T-cell (primary cell): Measurements from ENCODE around the gene ITPR2. TPM values are rescaled to one million over a fixed set of nuclear protein-coding genes. Genes with fewer than 3 reads are reported as not detected.

Source experiments
- ATAC-seq, 4 experiments: fragments of 200-7000 bp in 3 of 4; fragments of 150-1000 bp in 1 of 4; cut with Tn5 transposase; replicated peaks in 1 of 4; 1 replicate in 3 of 4; 2 replicates in 1 of 4; pipeline ENCODE4 v1.10.0; 2021; ENCODE audit warnings: moderate library complexity in 3 of 4, mild to moderate bottlenecking in 2 of 4, moderate number of reproducible peaks in 1 of 4
- CTCF ChIA-PET, 2 donors: fragments of 300-600 bp; sonication (Branson Sonifier 250); formaldehyde crosslinking; loops; one replicate each; lab custom pipeline; 2022; ENCODE audit warnings: antibody characterized with exemption in 2 of 2; lab: Charles Lee
- POLR2A ChIA-PET, 2 donors: fragments of 300-600 bp; sonication (Branson Sonifier 250); formaldehyde crosslinking; loops; one replicate each; lab custom pipeline; 2022; ENCODE audit warnings: antibody characterized with exemption in 2 of 2; lab: Charles Lee
- DNase-seq, 35 experiments: peaks; one replicate each; pipeline versions ENCODE4 v3.0.0 to v3.0.0-alpha.2; 2013 to 2023
- H3K27ac ChIP-seq: one replicate; pipeline ENCODE4 v1.5.1; 2013; ENCODE audit warnings: low read length
- H3K27me3 ChIP-seq, 2 experiments: replicated peaks in 1 of 2; 1 replicate in 1 of 2; 2 replicates in 1 of 2; pipeline versions ENCODE4 v1.6.1 to v1.7.0; 2013; ENCODE audit warnings: low read length in 1 of 2, mixed read lengths in 1 of 2; ENCODE audit not compliant: control insufficient read depth in 2 of 2, insufficient read depth in 2 of 2; ENCODE audit errors: extremely low read depth in 1 of 2
- H3K36me3 ChIP-seq, 2 donors: 1 replicate in 1 of 2; 2 replicates in 1 of 2; pipeline versions ENCODE4 v1.6.1 to v1.7.0; 2013; ENCODE audit warnings: low read length in 1 of 2; ENCODE audit not compliant: control insufficient read depth in 2 of 2, insufficient read depth in 1 of 2; ENCODE audit errors: extremely low read depth in 1 of 2
- H3K4me1 ChIP-seq, 2 experiments: 1 replicate in 1 of 2; 2 replicates in 1 of 2; pipeline versions ENCODE4 v1.6.1 to v1.7.0; 2013; ENCODE audit warnings: low read length in 2 of 2, mixed read lengths in 1 of 2; ENCODE audit not compliant: insufficient read depth in 2 of 2, control insufficient read depth in 1 of 2; ENCODE audit errors: extremely low read depth in 1 of 2
- H3K4me3 ChIP-seq, 2 donors: 1 replicate in 1 of 2; 2 replicates in 1 of 2; pipeline versions ENCODE4 v1.5.1 to v1.7.0; 2013; ENCODE audit warnings: mild to moderate bottlenecking in 2 of 2, low read length in 1 of 2, moderate library complexity in 1 of 2; ENCODE audit not compliant: control insufficient read depth in 1 of 2; ENCODE audit errors: extremely low read depth in 1 of 2
- H3K9me3 ChIP-seq: 2 replicates; pipeline ENCODE4 v1.7.0; 2013
- H3K27ac Mint-ChIP-seq, 2 donors: one replicate each; pipeline ENCODE4 v1.8.0; 2020 to 2021; ENCODE audit warnings: mild to moderate bottlenecking in 2 of 2, mixed read lengths in 2 of 2
- H3K27me3 Mint-ChIP-seq, 2 donors: one replicate each; pipeline ENCODE4 v1.8.0; 2021 to 2022; ENCODE audit warnings: mixed read lengths in 2 of 2
- H3K36me3 Mint-ChIP-seq: one replicate; pipeline ENCODE4 v1.8.0; 2021; ENCODE audit warnings: mixed read lengths
- H3K4me1 Mint-ChIP-seq, 3 donors: one replicate each; pipeline ENCODE4 v1.8.0; 2020 to 2022; ENCODE audit warnings: mixed read lengths in 3 of 3, mild to moderate bottlenecking in 1 of 3
- H3K4me3 Mint-ChIP-seq, 3 donors: one replicate each; pipeline ENCODE4 v1.8.0; 2020 to 2022; ENCODE audit warnings: mild to moderate bottlenecking in 3 of 3, mixed read lengths in 3 of 3, moderate library complexity in 3 of 3
- H3K9me3 Mint-ChIP-seq, 3 donors: one replicate each; pipeline ENCODE4 v1.8.0; 2020 to 2022; ENCODE audit warnings: mixed read lengths in 3 of 3
- WGBS: methylation state at CpG from one replicate; pipeline ENCODE4 v1.1.5; 2013; ENCODE audit warnings: missing lambda C conversion rate; ENCODE audit not compliant: insufficient coverage; 5-methylcytosine and 5-hydroxymethylcytosine counted together
- total RNA-seq, 35 experiments: library from RNA in 6 of 35; stranded (reverse) in 6 of 35; fragments of 120-200 nt in 1 of 35; gene quantifications; one replicate each; pipeline versions ENCODE4 v1.2.1 to v1.2.4 and lab custom pipeline; 2013 to 2026

ITPR2 gene
- total RNA-seq, 5 donors from 2014 or later (not counting 1 experiment from before 2014, with no cell fraction given): 38.8 to 52.5 (median 44.5) TPM

DNA sequence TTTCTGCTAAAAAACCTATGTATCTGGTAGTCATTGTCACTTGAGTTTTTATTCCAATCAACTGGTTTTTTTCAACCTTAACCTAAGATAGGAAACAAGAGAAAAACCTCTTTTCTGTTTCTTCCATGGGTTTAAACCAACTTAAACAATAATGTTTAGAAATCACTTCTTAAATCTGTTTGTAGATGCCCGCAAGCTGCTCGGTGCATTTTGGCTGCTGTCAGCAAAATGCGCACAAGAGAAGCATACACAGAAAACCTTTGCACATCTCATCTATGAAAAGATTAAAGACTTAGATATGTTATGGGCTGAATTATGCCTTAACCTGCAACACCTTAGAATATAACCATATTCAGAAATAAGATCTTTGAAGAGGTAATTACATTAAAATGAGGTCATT lies 299.8 kb downstream of the ITPR2 start:
- H3K9me3 ChIP-seq: no peaks in the 10 kb centered on the region
- H3K4me1 ChIP-seq: no peaks in the 10 kb centered on the region
- H3K27me3 Mint-ChIP-seq: no peaks in the 10 kb centered on the region
- CTCF ChIA-PET: no interaction called here
- H3K27me3 ChIP-seq: no peaks in the 10 kb centered on the region
- H3K9me3 Mint-ChIP-seq: peaks cover 2 to 15% (median 6%) of the 10 kb centered on the region in 3 donors
- DNase-seq (no peak), ATAC-seq (no peak)
- H3K4me3 Mint-ChIP-seq: no peak overlapping the region
- POLR2A ChIA-PET: no interaction called here
- H3K27ac ChIP-seq: no peak overlapping the region
- H3K4me3 ChIP-seq: no peak overlapping the region
- no peaks in the 10 kb centered on the region for H3K36me3 ChIP-seq
- no CpG with 5 or more reads among the region's 3 CpGs for WGBS
- H3K36me3 Mint-ChIP-seq: peaks cover 73% of the 10 kb centered on the region
- no peak overlapping the region for H3K27ac Mint-ChIP-seq
- H3K4me1 Mint-ChIP-seq: no peaks in the 10 kb centered on the region

DNA sequence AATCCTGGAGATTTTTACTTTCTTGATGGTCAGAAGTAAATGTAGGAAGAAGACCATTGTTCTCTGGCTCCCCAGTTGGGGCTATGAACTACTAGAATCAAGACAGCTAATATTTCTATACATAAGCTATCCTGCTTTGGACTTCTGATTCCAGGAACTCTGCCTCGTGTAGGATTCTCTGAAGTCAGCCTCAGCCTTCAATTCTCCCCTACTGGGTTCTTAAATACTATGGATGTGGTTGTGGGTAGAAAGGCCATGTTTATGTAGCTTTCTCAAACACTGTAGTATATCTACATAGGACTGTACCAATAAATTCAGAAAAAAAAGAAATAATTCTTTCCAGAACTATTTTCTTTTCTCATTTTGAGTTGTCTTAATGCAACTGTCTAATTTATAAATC lies 302.5 kb downstream of the ITPR2 start:
- no peak for ATAC-seq
- ChIA-PET CTCF (no interaction called here), POLR2A (no interaction called here)
- Mint-ChIP-seq H3K4me1 (no peaks in the 10 kb centered on the region), H3K9me3 (peaks cover 17 to 31% (median 18%) of the 10 kb centered on the region in 3 donors), H3K27ac (no peak overlapping the region), H3K4me3 (no peak overlapping the region), H3K36me3 (peaks cover 71% of the 10 kb centered on the region), H3K27me3 (no peaks in the 10 kb centered on the region)
- Histone ChIP-seq H3K36me3 (no peaks in the 10 kb centered on the region), H3K4me1 (no peaks in the 10 kb centered on the region), H3K9me3 (no peaks in the 10 kb centered on the region), H3K27ac (no peak overlapping the region), H3K27me3 (no peaks in the 10 kb centered on the region), H3K4me3 (no peak overlapping the region)
- no peak for DNase-seq
- WGBS: no CpG with 5 or more reads among the region's 1 CpG

GRCh38 chr12:26528943-26529342 lies 304.1 kb downstream of the ITPR2 start:
- Histone ChIP-seq H3K27me3 (no peaks in the 10 kb centered on the region), H3K36me3 (no peaks in the 10 kb centered on the region), H3K4me1 (no peaks in the 10 kb centered on the region), H3K9me3 (no peaks in the 10 kb centered on the region), H3K4me3 (no peak overlapping the region), H3K27ac (no peak overlapping the region)
- CTCF ChIA-PET: no interaction called here
- 92% methylated on average over 1 of the region's 1 CpG for WGBS
- peaks cover 68% of the 10 kb centered on the region for H3K36me3 Mint-ChIP-seq
- H3K9me3 Mint-ChIP-seq: peaks cover 17 to 35% (median 19%) of the 10 kb centered on the region in 3 donors
- no peaks in the 10 kb centered on the region for H3K27me3 Mint-ChIP-seq
- H3K4me1 Mint-ChIP-seq: peaks cover 0 to under 1% (median 0%) of the 10 kb centered on the region in 3 donors
- POLR2A ChIA-PET: interaction anchor here in 1 of 2 donors (0.6 kb wide), 1 partner anchor 162 kb away, joined by 3 read pairs; no protein-coding TSS in a partner anchor
- no peak overlapping the region for H3K4me3 Mint-ChIP-seq
- ATAC-seq (no peak), DNase-seq (no peak)
- no peak overlapping the region for H3K27ac Mint-ChIP-seq

DNA sequence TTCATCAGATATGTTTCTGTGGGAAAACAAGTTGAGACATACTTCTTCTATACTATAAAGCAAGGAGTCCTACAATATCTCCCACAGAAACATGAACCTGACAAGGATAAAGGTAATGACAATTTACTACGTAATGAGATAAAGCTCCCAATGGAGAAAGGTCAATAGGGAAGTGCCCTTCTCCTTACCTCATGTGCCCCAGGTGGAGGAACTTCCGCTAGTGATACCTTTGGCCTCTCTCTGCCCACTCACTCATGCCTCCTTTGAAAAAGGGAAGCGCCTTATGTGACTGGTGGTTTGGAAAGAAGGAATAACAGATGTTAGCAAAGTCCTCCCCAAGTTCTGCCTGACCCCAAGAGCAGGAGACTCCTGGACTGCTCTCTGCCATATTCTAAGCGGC lies 305.3 kb downstream of the ITPR2 start:
- ATAC-seq: no peak
- Histone ChIP-seq H3K27me3 (no peaks in the 10 kb centered on the region), H3K9me3 (no peaks in the 10 kb centered on the region), H3K4me3 (no peak overlapping the region), H3K4me1 (no peaks in the 10 kb centered on the region), H3K36me3 (no peaks in the 10 kb centered on the region), H3K27ac (no peak overlapping the region)
- peaks cover 0 to 10% (median 0%) of the 10 kb centered on the region in 3 donors for H3K4me1 Mint-ChIP-seq
- H3K9me3 Mint-ChIP-seq: peaks cover 17 to 35% (median 19%) of the 10 kb centered on the region in 3 donors
- peaks cover 66% of the 10 kb centered on the region for H3K36me3 Mint-ChIP-seq
- no peaks in the 10 kb centered on the region for H3K27me3 Mint-ChIP-seq
- WGBS: no CpG with 5 or more reads among the region's 4 CpGs
- no peak overlapping the region for H3K27ac Mint-ChIP-seq
- POLR2A ChIA-PET: no interaction called here
- no peak for DNase-seq
- CTCF ChIA-PET: no interaction called here
- no peak overlapping the region for H3K4me3 Mint-ChIP-seq

GRCh38 chr12:26524862-26525465 lies 308.0 kb downstream of the ITPR2 start:
- no peak overlapping the region for H3K27ac ChIP-seq
- ATAC-seq: no peak
- peaks cover 14 to 25% (median 17%) of the 10 kb centered on the region in 3 donors for H3K4me1 Mint-ChIP-seq
- H3K36me3 ChIP-seq: no peaks in the 10 kb centered on the region
- H3K27me3 Mint-ChIP-seq: no peaks in the 10 kb centered on the region
- peaks cover 17 to 39% (median 19%) of the 10 kb centered on the region in 3 donors for H3K9me3 Mint-ChIP-seq
- no CpG with 5 or more reads among the region's 2 CpGs for WGBS
- peaks cover 55% of the 10 kb centered on the region for H3K36me3 Mint-ChIP-seq
- no peaks in the 10 kb centered on the region for H3K27me3 ChIP-seq
- H3K4me3 ChIP-seq: no peak overlapping the region
- H3K4me3 Mint-ChIP-seq: no peak overlapping the region
- DNase-seq: peak in 1 of 35 experiments; percentile 8
- no peaks in the 10 kb centered on the region for H3K9me3 ChIP-seq
- CTCF ChIA-PET: interaction anchor here in 1 of 2 donors (1.0 kb wide), 1 partner anchor 433 kb away, joined by 3 read pairs; no protein-coding TSS in a partner anchor
- no peaks in the 10 kb centered on the region for H3K4me1 ChIP-seq
- no peak overlapping the region for H3K27ac Mint-ChIP-seq
- POLR2A ChIA-PET: no interaction called here

GRCh38 chr12:26523708-26524150 lies 309.3 kb downstream of the ITPR2 start:
- 96% methylated on average over 8 of the region's 9 CpGs for WGBS
- H3K36me3 Mint-ChIP-seq: peaks cover 49% of the 10 kb centered on the region
- H3K27ac ChIP-seq: no peak overlapping the region

More at GRCh38 chr12:26523708-26524150, 309.3 kb downstream of the ITPR2 start:
- CTCF ChIA-PET: interaction anchor here in 1 of 2 donors (0.7 kb wide), 1 partner anchor 89 kb away, joined by 11 read pairs; no protein-coding TSS in a partner anchor
- Histone ChIP-seq H3K4me1 (no peaks in the 10 kb centered on the region), H3K36me3 (no peaks in the 10 kb centered on the region), H3K27me3 (no peaks in the 10 kb centered on the region), H3K4me3 (no peak overlapping the region), H3K9me3 (no peaks in the 10 kb centered on the region)
- Mint-ChIP-seq H3K4me1 (peaks cover 16 to 25% (median 17%) of the 10 kb centered on the region in 3 donors), H3K27me3 (no peaks in the 10 kb centered on the region), H3K27ac (no peak overlapping the region), H3K9me3 (peaks cover 17 to 34% (median 18%) of the 10 kb centered on the region in 3 donors), H3K4me3 (no peak overlapping the region)
- POLR2A ChIA-PET: no interaction called here
- DNase-seq: peak in 6 of 35 experiments; percentile 1 to 21 (median 5)
- ATAC-seq: no peak
